ENCODE results near the gene NFKBIA.
A peak's percentile ranks its signal among the peaks of the same experiment; 100 is the strongest.

The NFKBIA gene

GRCh38 chr14:35392103-35392502 lies 12.4 kb downstream of the NFKBIA start:
- Histone ChIP-seq H3K4me3 (ENCODE audit: control insufficient read depth in 1 of 7, extremely low read depth in 1 of 7, insufficient read depth in 4 of 7, low read depth in 2 of 7, low read length in 6 of 7) (no peak overlapping the region), H3K27ac (ENCODE audit: insufficient read depth in 1 of 2, low read depth in 1 of 2, low read length in 2 of 2, poor library complexity in 1 of 2, severe bottlenecking in 2 of 2) (no peak overlapping the region), H3K4me1 (ENCODE audit: control extremely low read depth in 1 of 4, control insufficient read depth in 4 of 4, insufficient read depth in 4 of 4, low read length in 3 of 4) (peaks cover 0 to 5% (median 0%) of the 10 kb centered on the region in 4 experiments), H3K36me3 (ENCODE audit: control insufficient read depth in 4 of 4, insufficient read depth in 4 of 4, low read length in 3 of 4) (no peaks in the 10 kb centered on the region), H3K27me3 (replicated peaks in 2 of 5; ENCODE audit: control insufficient read depth in 4 of 5, insufficient read depth in 5 of 5, low read length in 4 of 5) (no peaks in the 10 kb centered on the region), H3K9me3 (ENCODE audit: control extremely low read depth in 1 of 5, control insufficient read depth in 4 of 5, insufficient read depth in 2 of 5, low read depth in 1 of 5, low read length in 4 of 5) (no peaks in the 10 kb centered on the region)
- no peak for DNase-seq
- ChIA-PET CTCF (interaction anchor here (1.4 to 1.5 kb wide), 3 partner anchors 14 to 145 kb away, joined by 3 to 4 read pairs (median 3); no protein-coding TSS in a partner anchor), POLR2A (interaction anchor here (0.6 kb wide), 3 partner anchors 12 to 40 kb away, joined by 4 to 7 read pairs (median 5); no protein-coding TSS in a partner anchor)
- 100% methylated on average over 1 of the region's 1 CpG for WGBS (ENCODE audit: insufficient coverage)

- CTCF ChIA-PET: interaction anchor here (1.2 to 1.5 kb wide), 3 partner anchors 14 to 144 kb away, joined by 3 read pairs; no protein-coding TSS in a partner anchor
- 97% methylated on average over 3 of the region's 3 CpGs for WGBS (ENCODE audit: insufficient coverage)
- POLR2A ChIA-PET: no interaction called here
These were observed 13.2 kb downstream of the NFKBIA start for GRCh38 chr14:35391388-35391710.

GRCh38 chr14:35390577-35391387 lies 13.8 kb downstream of the NFKBIA start:
- H3K36me3 ChIP-seq (ENCODE audit: control insufficient read depth in 4 of 4, insufficient read depth in 4 of 4, low read length in 3 of 4): no peaks in the 10 kb centered on the region
- WGBS (ENCODE audit: insufficient coverage): 92% methylated on average over 7 of the region's 9 CpGs
- peaks cover 0 to 5% (median under 1%) of the 10 kb centered on the region in 4 experiments for H3K4me1 ChIP-seq (ENCODE audit: control extremely low read depth in 1 of 4, control insufficient read depth in 4 of 4, insufficient read depth in 4 of 4, low read length in 3 of 4)
- ChIA-PET CTCF (interaction anchor here (1.1 to 1.2 kb wide), 4 partner anchors 11 to 57 kb away, joined by 3 to 7 read pairs (median 4); no protein-coding TSS in a partner anchor), POLR2A (interaction anchor here (0.8 kb wide), 1 partner anchor 14 kb away, joined by 4 read pairs; the partner anchor contains the start of gene NFKBIA)
- peak in 1 of 3 donors; percentile 29 for DNase-seq
- H3K4me3 ChIP-seq (ENCODE audit: control insufficient read depth in 1 of 7, extremely low read depth in 1 of 7, insufficient read depth in 4 of 7, low read depth in 2 of 7, low read length in 6 of 7): no peak overlapping the region
- no peaks in the 10 kb centered on the region for H3K9me3 ChIP-seq (ENCODE audit: control extremely low read depth in 1 of 5, control insufficient read depth in 4 of 5, insufficient read depth in 2 of 5, low read depth in 1 of 5, low read length in 4 of 5)
- no peak overlapping the region for H3K27ac ChIP-seq (ENCODE audit: insufficient read depth in 1 of 2, low read depth in 1 of 2, low read length in 2 of 2, poor library complexity in 1 of 2, severe bottlenecking in 2 of 2)
- H3K27me3 ChIP-seq (replicated peaks in 2 of 5; ENCODE audit: control insufficient read depth in 4 of 5, insufficient read depth in 5 of 5, low read length in 4 of 5): no peaks in the 10 kb centered on the region

More at GRCh38 chr14:35391388-35391710, 13.2 kb downstream of the NFKBIA start:
- no peak for DNase-seq
- no peaks in the 10 kb centered on the region for H3K27me3 ChIP-seq (replicated peaks in 2 of 5; ENCODE audit: control insufficient read depth in 4 of 5, insufficient read depth in 5 of 5, low read length in 4 of 5)
- no peak overlapping the region for H3K4me3 ChIP-seq (ENCODE audit: control insufficient read depth in 1 of 7, extremely low read depth in 1 of 7, insufficient read depth in 4 of 7, low read depth in 2 of 7, low read length in 6 of 7)
- no peaks in the 10 kb centered on the region for H3K36me3 ChIP-seq (ENCODE audit: control insufficient read depth in 4 of 4, insufficient read depth in 4 of 4, low read length in 3 of 4)
- no peak overlapping the region for H3K27ac ChIP-seq (ENCODE audit: insufficient read depth in 1 of 2, low read depth in 1 of 2, low read length in 2 of 2, poor library complexity in 1 of 2, severe bottlenecking in 2 of 2)
- peaks cover 0 to 5% (median 0%) of the 10 kb centered on the region in 4 experiments for H3K4me1 ChIP-seq (ENCODE audit: control extremely low read depth in 1 of 4, control insufficient read depth in 4 of 4, insufficient read depth in 4 of 4, low read length in 3 of 4)
- no peaks in the 10 kb centered on the region for H3K9me3 ChIP-seq (ENCODE audit: control extremely low read depth in 1 of 5, control insufficient read depth in 4 of 5, insufficient read depth in 2 of 5, low read depth in 1 of 5, low read length in 4 of 5)

GRCh38 chr14:35389315-35389667 lies 15.3 kb downstream of the NFKBIA start:
- WGBS (ENCODE audit: insufficient coverage): 97% methylated on average over 4 of the region's 9 CpGs
- no peaks in the 10 kb centered on the region for H3K9me3 ChIP-seq (ENCODE audit: control extremely low read depth in 1 of 5, control insufficient read depth in 4 of 5, insufficient read depth in 2 of 5, low read depth in 1 of 5, low read length in 4 of 5)
- H3K27me3 ChIP-seq (replicated peaks in 2 of 5; ENCODE audit: control insufficient read depth in 4 of 5, insufficient read depth in 5 of 5, low read length in 4 of 5): no peaks in the 10 kb centered on the region
- no peaks in the 10 kb centered on the region for H3K36me3 ChIP-seq (ENCODE audit: control insufficient read depth in 4 of 4, insufficient read depth in 4 of 4, low read length in 3 of 4)
- ChIA-PET POLR2A (interaction anchor here (0.5 kb wide), 1 partner anchor 152 kb away, joined by 4 read pairs; no protein-coding TSS in a partner anchor), CTCF (interaction anchor here (1.2 kb wide), 1 partner anchor 9 kb away, joined by 7 read pairs; no protein-coding TSS in a partner anchor)
- H3K4me3 ChIP-seq (ENCODE audit: control insufficient read depth in 1 of 7, extremely low read depth in 1 of 7, insufficient read depth in 4 of 7, low read depth in 2 of 7, low read length in 6 of 7): no peak overlapping the region
- peaks cover 0 to 6% (median 2%) of the 10 kb centered on the region in 4 experiments for H3K4me1 ChIP-seq (ENCODE audit: control extremely low read depth in 1 of 4, control insufficient read depth in 4 of 4, insufficient read depth in 4 of 4, low read length in 3 of 4)
- H3K27ac ChIP-seq (ENCODE audit: insufficient read depth in 1 of 2, low read depth in 1 of 2, low read length in 2 of 2, poor library complexity in 1 of 2, severe bottlenecking in 2 of 2): no peak overlapping the region
- DNase-seq: no peak

- POLR2A ChIA-PET: no interaction called here
- CTCF ChIA-PET: interaction anchor here (1.2 kb wide), 1 partner anchor 11 kb away, joined by 4 read pairs; no protein-coding TSS in a partner anchor
These were observed 15.8 kb downstream of the NFKBIA start for GRCh38 chr14:35388656-35389314.

GRCh38 chr14:35387713-35388579 lies 16.6 kb downstream of the NFKBIA start:
- Histone ChIP-seq H3K36me3 (ENCODE audit: control insufficient read depth in 4 of 4, insufficient read depth in 4 of 4, low read length in 3 of 4) (no peaks in the 10 kb centered on the region), H3K4me3 (ENCODE audit: control insufficient read depth in 1 of 7, extremely low read depth in 1 of 7, insufficient read depth in 4 of 7, low read depth in 2 of 7, low read length in 6 of 7) (no peak overlapping the region), H3K27me3 (replicated peaks in 2 of 5; ENCODE audit: control insufficient read depth in 4 of 5, insufficient read depth in 5 of 5, low read length in 4 of 5) (no peaks in the 10 kb centered on the region), H3K27ac (ENCODE audit: insufficient read depth in 1 of 2, low read depth in 1 of 2, low read length in 2 of 2, poor library complexity in 1 of 2, severe bottlenecking in 2 of 2) (no peak overlapping the region), H3K4me1 (ENCODE audit: control extremely low read depth in 1 of 4, control insufficient read depth in 4 of 4, insufficient read depth in 4 of 4, low read length in 3 of 4) (peaks cover 0 to 6% (median 2%) of the 10 kb centered on the region in 4 experiments), H3K9me3 (ENCODE audit: control extremely low read depth in 1 of 5, control insufficient read depth in 4 of 5, insufficient read depth in 2 of 5, low read depth in 1 of 5, low read length in 4 of 5) (no peaks in the 10 kb centered on the region)
- no peak for DNase-seq
- 99% methylated on average over 12 of the region's 14 CpGs for whole genome bisulfite sequencing (ENCODE audit: insufficient coverage)
- POLR2A ChIA-PET: interaction anchor here (0.9 kb wide), 1 partner anchor 12 kb away, joined by 3 read pairs; no protein-coding TSS in a partner anchor
- CTCF ChIA-PET: interaction anchor here (1.0 to 1.6 kb wide), 3 partner anchors 11 to 17 kb away, joined by 3 to 4 read pairs (median 3); no protein-coding TSS in a partner anchor

More at GRCh38 chr14:35388656-35389314, 15.8 kb downstream of the NFKBIA start:
- Histone ChIP-seq H3K27me3 (replicated peaks in 2 of 5; ENCODE audit: control insufficient read depth in 4 of 5, insufficient read depth in 5 of 5, low read length in 4 of 5) (no peaks in the 10 kb centered on the region), H3K4me3 (ENCODE audit: control insufficient read depth in 1 of 7, extremely low read depth in 1 of 7, insufficient read depth in 4 of 7, low read depth in 2 of 7, low read length in 6 of 7) (no peak overlapping the region), H3K27ac (ENCODE audit: insufficient read depth in 1 of 2, low read depth in 1 of 2, low read length in 2 of 2, poor library complexity in 1 of 2, severe bottlenecking in 2 of 2) (no peak overlapping the region), H3K36me3 (ENCODE audit: control insufficient read depth in 4 of 4, insufficient read depth in 4 of 4, low read length in 3 of 4) (no peaks in the 10 kb centered on the region), H3K4me1 (ENCODE audit: control extremely low read depth in 1 of 4, control insufficient read depth in 4 of 4, insufficient read depth in 4 of 4, low read length in 3 of 4) (peaks cover 0 to 6% (median 2%) of the 10 kb centered on the region in 4 experiments), H3K9me3 (ENCODE audit: control extremely low read depth in 1 of 5, control insufficient read depth in 4 of 5, insufficient read depth in 2 of 5, low read depth in 1 of 5, low read length in 4 of 5) (no peaks in the 10 kb centered on the region)
- 98% methylated on average over 6 of the region's 14 CpGs for WGBS (ENCODE audit: insufficient coverage)
- DNase-seq: no peak
